ENCODE results near the gene LRRC8B. TPM values are rescaled to one million over a fixed set of nuclear protein-coding genes. Genes with fewer than 3 reads are reported as not detected.

LRRC8B gene
- total RNA-seq, 4 donors from 2014 or later, result 3.5 to 15.7 (median 8.5) TPM

- TF ChIP-seq CTCF (IDR thresholded peaks at IDR 0.05 in 4 of 5, conservative IDR thresholded peaks at IDR 0.05 in 1 of 5), result no peak
- no peak for TF ChIP-seq POLR2A (IDR thresholded peaks at IDR 0.05)
- Histone ChIP-seq H3K9me3 (no peaks in the 10 kb centered on the region), H3K27ac (no peak overlapping the region), H3K27me3 (no peaks in the 10 kb centered on the region), H3K4me3 (no peak overlapping the region), H3K4me1 (peaks cover 17 to 26% of the 10 kb centered on the region in 2 donors), H3K36me3 (no peaks in the 10 kb centered on the region)
- no peak for ATAC-seq
- in situ Hi-C loops (cut with MboI; ENCODE audit: low sequenced_read_pairs in 4 of 4) (no loop called here), intact Hi-C loops (cut with DNase I; ENCODE audit: low total_unique reads) (no loop called here)
- DNase-seq, result no peak
These were observed 7.6 kb downstream of the LRRC8B start for GRCh38 chr1:89532228-89532627.

- no peak overlapping the region for H3K27ac ChIP-seq
- no peaks in the 10 kb centered on the region for H3K27me3 ChIP-seq
- TF ChIP-seq POLR2A (IDR thresholded peaks at IDR 0.05), result no peak
- TF ChIP-seq CTCF (IDR thresholded peaks at IDR 0.05 in 4 of 5, conservative IDR thresholded peaks at IDR 0.05 in 1 of 5), result no peak
- in situ Hi-C loops (cut with MboI; ENCODE audit: low sequenced_read_pairs in 4 of 4) (no loop called here), intact Hi-C loops (cut with DNase I; ENCODE audit: low total_unique reads) (no loop called here)
- no peak overlapping the region for H3K4me3 ChIP-seq
- no peak for DNase-seq
- ATAC-seq, result no peak
- H3K36me3 ChIP-seq, result no peaks in the 10 kb centered on the region
- no peaks in the 10 kb centered on the region for H3K9me3 ChIP-seq
- peaks cover 15 to 22% of the 10 kb centered on the region in 2 donors for H3K4me1 ChIP-seq
These were observed 8.2 kb downstream of the LRRC8B start for GRCh38 chr1:89532866-89533265.

GRCh38 chr1:89535537-89535936 lies 10.9 kb downstream of the LRRC8B start:
- peaks cover 6 to 10% of the 10 kb centered on the region in 2 donors for H3K4me1 ChIP-seq
- DNase-seq (no peak), ATAC-seq (no peak)
- intact Hi-C loops (cut with DNase I; ENCODE audit: low total_unique reads), result no loop called here
- H3K9me3 ChIP-seq, result no peaks in the 10 kb centered on the region
- H3K27ac ChIP-seq, result no peak overlapping the region
- TF ChIP-seq POLR2A (IDR thresholded peaks at IDR 0.05) (no peak), CTCF (IDR thresholded peaks at IDR 0.05 in 4 of 5, conservative IDR thresholded peaks at IDR 0.05 in 1 of 5) (no peak)
- no peaks in the 10 kb centered on the region for H3K36me3 ChIP-seq
- no peak overlapping the region for H3K4me3 ChIP-seq
- in situ Hi-C loops (cut with MboI; ENCODE audit: low sequenced_read_pairs in 4 of 4), result no loop called here
- H3K27me3 ChIP-seq, result no peaks in the 10 kb centered on the region

- Histone ChIP-seq H3K9me3 (no peaks in the 10 kb centered on the region), H3K36me3 (no peaks in the 10 kb centered on the region), H3K27me3 (no peaks in the 10 kb centered on the region), H3K4me3 (no peak overlapping the region), H3K27ac (no peak overlapping the region), H3K4me1 (peaks cover 5 to 11% of the 10 kb centered on the region in 2 donors)
- ATAC-seq, result no peak
- in situ Hi-C loops (cut with MboI; ENCODE audit: low sequenced_read_pairs in 4 of 4) (no loop called here), intact Hi-C loops (cut with DNase I; ENCODE audit: low total_unique reads) (no loop called here)
- no peak for TF ChIP-seq CTCF (IDR thresholded peaks at IDR 0.05 in 4 of 5, conservative IDR thresholded peaks at IDR 0.05 in 1 of 5)
- no peak for TF ChIP-seq POLR2A (IDR thresholded peaks at IDR 0.05)
- DNase-seq, result no peak
These were observed 12.1 kb downstream of the LRRC8B start for GRCh38 chr1:89536555-89537341.

Measured in gastrocnemius medialis (tissue), 4 donors.